Measurements from ENCODE around the gene IL23A. TPM values are rescaled to one million over a fixed set of nuclear protein-coding genes. Genes with fewer than 3 reads are reported as not detected.
"Not testable (repeated sequence)": the region's sequence is repeated elsewhere in the genome, so short reads cannot be mapped to it uniquely, and the experiment has no call there.

IL23A gene
- total RNA-seq, 2 experiments from 2014 or later: 9.8 to 16.3 TPM

GRCh38 chr12:56333679-56334489 lies 4.8 kb upstream of the IL23A start, which contains the start of gene PAN2:
PAN2 (minus strand) TSS chr12:56334000; CDS start chr12:56333094, 906 bp downstream.
- Histone ChIP-seq H2AFZ (ENCODE audit: low read length) (peak within 1 kb of the TSS; percentile 68), H3K9me2 (ENCODE audit: insufficient read depth, low read length) (no peaks in the 10 kb centered on the region), H4K20me1 (ENCODE audit: insufficient read depth, low read length) (no peaks in the 10 kb centered on the region), H3K9me3 (ENCODE audit: low read length) (no peaks in the 10 kb centered on the region), H3K79me2 (ENCODE audit: insufficient read depth, low read depth, low read length) (peaks cover 21% of the 10 kb centered on the region; the same call in 1 of the 2 replicates), H3K36me3 (ENCODE audit: insufficient read depth, low read length) (no peaks in the 10 kb centered on the region), H3K4me1 (ENCODE audit: insufficient read depth, low read length, poor library complexity, severe bottlenecking) (peaks cover 56% of the 10 kb centered on the region), H3K27ac (ENCODE audit: low read depth, low read length, poor library complexity, severe bottlenecking) (peak within 1 kb of the TSS; percentile 94), H3K4me2 (ENCODE audit: low read length) (peak within 1 kb of the TSS; percentile 98), H3K4me3 (ENCODE audit: low read depth, low read length, poor library complexity, severe bottlenecking) (peak within 1 kb of the TSS; percentile 95)
- ChIA-PET POLR2A (interaction anchor here (1.1 to 9.4 kb wide), 7 partner anchors 18 to 126 kb away, joined by 3 to 70 read pairs (median 6); partner anchors contain the start of genes CNPY2, COQ10A, STAT2 and TIMELESS), CTCF (ENCODE audit: unreplicated experiment) (interaction anchor here (1.4 kb wide), 1 partner anchor 26 kb away, joined by 3 read pairs; the partner anchor contains the start of gene STAT2)
- TF ChIP-seq EZH2phosphoT487 (IDR thresholded peaks at IDR 0.05; ENCODE audit: borderline replicate concordance, low read depth, low read length) (no peak), CTCF (conservative IDR thresholded peaks at IDR 0.05; ENCODE audit: low read length) (peak; percentile 78)
- no TSS peak for BruUV-seq (replicated peaks)
- DNase-seq (ENCODE audit: low spot score): peak; percentile 99
- intact Hi-C loops (cut with micrococcal nuclease; ENCODE audit: unreplicated experiment): loop anchor here (1.0 to 5.0 kb wide), 3 partner anchors 41 to 130 kb away; partner anchors contain the start of gene TIMELESS

GRCh38 chr12:56334490-56334793 lies 4.2 kb upstream of the IL23A start:
- Histone ChIP-seq H3K9me2 (ENCODE audit: insufficient read depth, low read length) (no peaks in the 10 kb centered on the region), H2AFZ (ENCODE audit: low read length) (peak overlapping the region; percentile 32; the same call in 1 of the 2 replicates), H3K4me1 (ENCODE audit: insufficient read depth, low read length, poor library complexity, severe bottlenecking) (peaks cover 61% of the 10 kb centered on the region), H3K27ac (ENCODE audit: low read depth, low read length, poor library complexity, severe bottlenecking) (peak overlapping the region; percentile 94), H3K79me2 (ENCODE audit: insufficient read depth, low read depth, low read length) (peaks cover 21% of the 10 kb centered on the region; the same call in 1 of the 2 replicates), H3K4me3 (ENCODE audit: low read depth, low read length, poor library complexity, severe bottlenecking) (peak overlapping the region; percentile 95), H3K9me3 (ENCODE audit: low read length) (no peaks in the 10 kb centered on the region), H4K20me1 (ENCODE audit: insufficient read depth, low read length) (no peaks in the 10 kb centered on the region), H3K4me2 (ENCODE audit: low read length) (peak overlapping the region; percentile 98), H3K36me3 (ENCODE audit: insufficient read depth, low read length) (no peaks in the 10 kb centered on the region)
- BruUV-seq (replicated peaks): TSS peak; percentile 99
- POLR2A ChIA-PET: interaction anchor here (1.1 to 9.4 kb wide), 7 partner anchors 18 to 126 kb away, joined by 3 to 70 read pairs (median 6); partner anchors contain the start of genes CNPY2 and STAT2
- DNase-seq (ENCODE audit: low spot score): no peak
- TF ChIP-seq CTCF (conservative IDR thresholded peaks at IDR 0.05; ENCODE audit: low read length) (no peak; the same call in 1 of the 2 replicates), EZH2phosphoT487 (IDR thresholded peaks at IDR 0.05; ENCODE audit: borderline replicate concordance, low read depth, low read length) (no peak)
- CTCF ChIA-PET (ENCODE audit: unreplicated experiment): interaction anchor here (1.4 kb wide), 1 partner anchor 26 kb away, joined by 3 read pairs; the partner anchor contains the start of gene STAT2
- intact Hi-C loops (cut with micrococcal nuclease; ENCODE audit: unreplicated experiment): loop anchor here (1.0 to 5.0 kb wide), 3 partner anchors 41 to 130 kb away; partner anchors contain the start of gene TIMELESS

- H3K4me2 ChIP-seq (ENCODE audit: low read length); H4K20me1 ChIP-seq (ENCODE audit: insufficient read depth, low read length); BruUV-seq (replicated peaks); intact Hi-C loops (cut with micrococcal nuclease; ENCODE audit: unreplicated experiment); H3K4me3 ChIP-seq (ENCODE audit: low read depth, low read length, poor library complexity, severe bottlenecking); H2AFZ ChIP-seq (ENCODE audit: low read length); H3K9me2 ChIP-seq (ENCODE audit: insufficient read depth, low read length); DNase-seq (ENCODE audit: low spot score); H3K36me3 ChIP-seq (ENCODE audit: insufficient read depth, low read length); H3K9me3 ChIP-seq (ENCODE audit: low read length): not testable (repeated sequence)
- Histone ChIP-seq H3K79me2 (ENCODE audit: insufficient read depth, low read depth, low read length) (peaks cover 21% of the 10 kb centered on the region; the same call in 1 of the 2 replicates), H3K27ac (ENCODE audit: low read depth, low read length, poor library complexity, severe bottlenecking) (peak overlapping the region; percentile 85), H3K4me1 (ENCODE audit: insufficient read depth, low read length, poor library complexity, severe bottlenecking) (peaks cover 69% of the 10 kb centered on the region)
- ChIA-PET CTCF (ENCODE audit: unreplicated experiment) (interaction anchor here (1.4 kb wide), 1 partner anchor 25 kb away, joined by 3 read pairs; the partner anchor contains the start of gene STAT2), POLR2A (interaction anchor here (0.7 to 9.4 kb wide), 12 partner anchors 18 to 171 kb away, joined by 3 to 70 read pairs (median 5); partner anchors contain the start of genes STAT2 and TIMELESS)
Measured at GRCh38 chr12:56335527-56335926, 3.2 kb upstream of the IL23A start.

Measured in OCI-LY7 (cell line).